Keratinocyte (primary cell): ENCODE data around the gene TMEM30B. TPM values are rescaled to one million over a fixed set of nuclear protein-coding genes. Genes with fewer than 3 reads are reported as not detected.

Experiments used
- DNase-seq: peaks from one replicate; pipeline ENCODE4 v3.0.0-alpha.2; 2011; ENCODE audit warnings: low read depth, missing footprints, low spot score
- FAIRE-seq: peaks from 2 replicates; lab custom pipeline; 2011; peaks lifted over from hg19 to GRCh38; lab: Jason Lieb, UNC
- H2AFZ ChIP-seq: 2 replicates; pipeline ENCODE4 v1.6.0; 2012; ENCODE audit warnings: low read length, control low read depth, inconsistent platforms; ENCODE audit not compliant: control insufficient read depth
- H3K27ac ChIP-seq: 2 replicates; pipeline ENCODE4 v1.5.1; 2011; ENCODE audit warnings: low read length; ENCODE audit not compliant: control insufficient read depth, insufficient read depth
- H3K27me3 ChIP-seq: 3 replicates; pipeline ENCODE4 v1.6.0; 2011; ENCODE audit warnings: low read length; ENCODE audit not compliant: control insufficient read depth, insufficient read depth; ENCODE audit errors: extremely low read depth
- H3K36me3 ChIP-seq, 2 experiments: 2 replicates in 1 of 2; 3 replicates in 1 of 2; pipeline ENCODE4 v1.5.1; 2011; ENCODE audit warnings: low read length in 2 of 2, mild to moderate bottlenecking in 1 of 2; ENCODE audit not compliant: control insufficient read depth in 2 of 2, insufficient read depth in 2 of 2; ENCODE audit errors: extremely low read depth in 1 of 2
- H3K4me1 ChIP-seq: 3 replicates; pipeline ENCODE4 v1.5.1; 2011; ENCODE audit warnings: low read length; ENCODE audit not compliant: control insufficient read depth, insufficient read depth; ENCODE audit errors: extremely low read depth
- H3K4me2 ChIP-seq: 3 replicates; pipeline ENCODE4 v1.6.0; 2011; ENCODE audit warnings: low read depth, low read length; ENCODE audit not compliant: control insufficient read depth, insufficient read depth; ENCODE audit errors: extremely low read depth
- H3K4me3 ChIP-seq, 3 experiments: fragments of 200-600 bp in 1 of 3; sonication (generic) in 1 of 3; 2 replicates in 2 of 3; 3 replicates in 1 of 3; pipeline ENCODE4 v1.5.1; 2011 to 2016; ENCODE audit warnings: low read length in 3 of 3, mild to moderate bottlenecking in 3 of 3, control low read depth in 2 of 3, inconsistent platforms in 1 of 3, low read depth in 1 of 3, mixed read lengths in 1 of 3, mixed run types in 1 of 3, moderate library complexity in 1 of 3; ENCODE audit not compliant: control insufficient read depth in 2 of 3, insufficient read depth in 2 of 3; ENCODE audit errors: extremely low read depth in 1 of 3
- H3K79me2 ChIP-seq: 2 replicates; pipeline ENCODE4 v1.6.0; 2012; ENCODE audit warnings: low read length; ENCODE audit not compliant: control insufficient read depth, insufficient read depth
- H3K9ac ChIP-seq: 3 replicates; pipeline ENCODE4 v1.6.0; 2011; ENCODE audit warnings: low read length; ENCODE audit not compliant: control insufficient read depth, insufficient read depth; ENCODE audit errors: extremely low read depth
- H3K9me1 ChIP-seq: 3 replicates; pipeline ENCODE4 v1.6.0; 2011; ENCODE audit warnings: low read length; ENCODE audit not compliant: control insufficient read depth, insufficient read depth; ENCODE audit errors: extremely low read depth
- H3K9me3 ChIP-seq: 2 replicates; pipeline ENCODE4 v1.5.1; 2012; ENCODE audit warnings: low read depth, low read length; ENCODE audit not compliant: control insufficient read depth
- H4K20me1 ChIP-seq: 3 replicates; pipeline ENCODE4 v1.6.0; 2011; ENCODE audit warnings: low read length; ENCODE audit not compliant: control insufficient read depth, insufficient read depth; ENCODE audit errors: extremely low read depth
- CTCF ChIP-seq, 3 experiments: IDR thresholded peaks in 1 of 3; conservative IDR thresholded peaks in 1 of 3; optimal IDR thresholded peaks in 1 of 3; 2 replicates in 2 of 3; 3 replicates in 1 of 3; pipeline versions ENCODE3 to v1.5.1; 2011; ENCODE audit warnings: low read length in 3 of 3, mild to moderate bottlenecking in 3 of 3, moderate library complexity in 2 of 3, control low read depth in 1 of 3, inconsistent platforms in 1 of 3; ENCODE audit not compliant: insufficient read depth in 2 of 3; ENCODE audit errors: extremely low read depth in 1 of 3
- EZH2 ChIP-seq: IDR thresholded peaks from one replicate; pipeline ENCODE4 v1.6.1; 2012; ENCODE audit warnings: inconsistent platforms, mild to moderate bottlenecking, low read length, moderate library complexity
- dilution Hi-C: fragments of 300-500 bp; cut with MboI; formaldehyde crosslinking; loops from one replicate; pipeline ENCODE4 v1.7.0; 2020; ENCODE audit warnings: low sequenced_read_pairs; ENCODE audit not compliant: extremely low pct_ligation_motif_present
- polyA plus RNA-seq, 5 experiments: library from polyadenylated mRNA; depleted of rRNA in 3 of 5; stranded (reverse) in 3 of 5; stranded (forward) in 1 of 5; unstranded in 1 of 5; fragments of >200 nt; gene quantifications; 1 replicate in 1 of 5; 2 replicates in 3 of 5; 3 replicates in 1 of 5; pipeline versions ENCODE4 v1.2.1 to v1.2.3, GENCODE V29; 2011 to 2012; ENCODE audit warnings: missing spikeins in 2 of 5, low read depth in 1 of 5, low replicate concordance in 1 of 5

The TMEM30B gene
- polyA plus RNA-seq, 1 donor (not counting 4 experiments of a cell fraction or from before 2014, with no cell fraction given): 8.1 TPM

DNA sequence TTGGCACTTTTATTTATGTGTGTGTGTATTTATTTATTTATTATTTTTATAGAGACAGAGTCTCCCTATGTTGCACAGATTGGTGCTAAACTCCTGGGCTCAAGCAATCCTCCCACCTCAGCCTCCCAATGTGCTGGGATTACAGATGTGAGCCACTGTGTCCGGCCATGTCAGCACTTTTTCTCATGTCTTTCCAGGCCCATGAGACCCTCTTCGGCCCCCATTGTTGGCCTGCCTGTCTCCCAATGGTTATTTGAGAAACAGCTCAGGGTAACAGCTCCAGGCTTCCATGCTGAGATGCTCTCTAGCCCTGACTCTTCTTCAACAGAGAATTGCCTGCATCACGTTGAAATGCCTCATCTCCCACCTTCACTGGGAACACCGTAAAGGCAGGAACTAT lies 34.4 kb downstream of the TMEM30B start:
- TF ChIP-seq CTCF (optimal IDR thresholded peaks at IDR 0.05 in 1 of 3, IDR thresholded peaks at IDR 0.05 in 1 of 3, conservative IDR thresholded peaks at IDR 0.05 in 1 of 3; ENCODE audit: extremely low read depth in 1 of 3, insufficient read depth in 2 of 3, low read length in 3 of 3) (no peak), EZH2 (no peak)

DNA sequence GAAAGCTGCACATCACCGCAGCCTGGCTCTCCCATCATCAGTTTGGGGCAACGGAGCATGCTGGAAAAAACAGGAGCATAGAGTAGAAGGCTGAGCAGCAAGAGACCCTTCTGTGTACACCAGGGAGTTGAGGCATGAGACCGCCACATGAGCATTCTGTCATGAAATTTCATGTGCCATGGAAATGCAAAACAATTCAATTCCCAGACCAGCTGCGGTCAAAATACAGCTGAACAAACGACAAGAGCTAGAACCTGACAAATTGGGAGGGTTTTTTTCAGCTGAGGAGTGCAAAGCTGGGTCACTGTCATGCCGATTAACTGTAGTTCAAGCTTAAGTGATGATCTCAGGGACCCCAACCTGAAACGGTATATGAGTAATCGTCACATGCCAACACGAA lies 37.1 kb downstream of the TMEM30B start:
- no peaks in the 10 kb centered on the region for H3K4me1 ChIP-seq

More for the DNA sequence above, 34.4 kb downstream of the TMEM30B start:
- dilution Hi-C loops: no loop called here
- Histone ChIP-seq H4K20me1 (no peaks in the 10 kb centered on the region), H3K27ac (no peak overlapping the region), H3K36me3 (no peaks in the 10 kb centered on the region), H3K9me1 (no peaks in the 10 kb centered on the region), H3K9ac (no peak overlapping the region), H2AFZ (no peak overlapping the region), H3K9me3 (no peaks in the 10 kb centered on the region), H3K4me1 (no peaks in the 10 kb centered on the region), H3K4me3 (no peak overlapping the region), H3K27me3 (no peaks in the 10 kb centered on the region), H3K79me2 (no peaks in the 10 kb centered on the region), H3K4me2 (no peak overlapping the region)
- FAIRE-seq (no peak), DNase-seq (no peak)

More for the DNA sequence above, 37.1 kb downstream of the TMEM30B start:
- Histone ChIP-seq H4K20me1 (no peaks in the 10 kb centered on the region), H2AFZ (no peak overlapping the region), H3K9me1 (no peaks in the 10 kb centered on the region), H3K4me2 (no peak overlapping the region), H3K27ac (no peak overlapping the region), H3K9me3 (no peaks in the 10 kb centered on the region), H3K9ac (no peak overlapping the region), H3K79me2 (no peaks in the 10 kb centered on the region), H3K36me3 (no peaks in the 10 kb centered on the region), H3K4me3 (no peak overlapping the region), H3K27me3 (no peaks in the 10 kb centered on the region)
- FAIRE-seq: no peak
- TF ChIP-seq CTCF (optimal IDR thresholded peaks at IDR 0.05 in 1 of 3, IDR thresholded peaks at IDR 0.05 in 1 of 3, conservative IDR thresholded peaks at IDR 0.05 in 1 of 3; ENCODE audit: extremely low read depth in 1 of 3, insufficient read depth in 2 of 3, low read length in 3 of 3): no peak
- TF ChIP-seq EZH2: no peak
- dilution Hi-C loops: no loop called here
- no peak for DNase-seq
